ENCODE results near the gene SRC. TPM values are rescaled to one million over a fixed set of nuclear protein-coding genes. Genes with fewer than 3 reads are reported as not detected.

SRC gene
- total RNA-seq, 4 donors from 2014 or later, result 27.5 to 52.2 (median 42.3) TPM

GRCh38 chr20:37303637-37304036 is 42.3 kb upstream of the SRC start:
- H3K36me3 ChIP-seq, result peaks cover 3 to 77% (median 39%) of the 10 kb centered on the region in 4 donors
- 92% methylated on average over 4 of the region's 4 CpGs for WGBS
- H3K4me3 ChIP-seq, result no peak overlapping the region
- no peak overlapping the region for H3K27ac ChIP-seq (replicated peaks in 1 of 4)
- H3K9me3 ChIP-seq, result no peaks in the 10 kb centered on the region
- H3K4me1 ChIP-seq, result peaks cover 0 to 42% (median 31%) of the 10 kb centered on the region in 4 donors
- DNase-seq (ENCODE audit: extremely low spot score), result no peak
- intact Hi-C loops (cut with DNase I), result no loop called here
- TF ChIP-seq POLR2A (IDR thresholded peaks at IDR 0.05; ENCODE audit: low read depth) (no peak), CTCF (IDR thresholded peaks at IDR 0.05) (no peak), EP300 (IDR thresholded peaks at IDR 0.05) (no peak), POLR2AphosphoS5 (IDR thresholded peaks at IDR 0.05) (no peak)
- H3K27me3 ChIP-seq, result no peaks in the 10 kb centered on the region

- Histone ChIP-seq H3K9me3 (no peaks in the 10 kb centered on the region), H3K36me3 (peaks cover 7 to 77% (median 48%) of the 10 kb centered on the region in 4 donors), H3K4me3 (no peak overlapping the region), H3K27ac (replicated peaks in 1 of 4) (no peak overlapping the region), H3K27me3 (no peaks in the 10 kb centered on the region), H3K4me1 (peaks cover 0 to 39% (median 20%) of the 10 kb centered on the region in 4 donors)
- 68% methylated on average over 6 of the region's 6 CpGs for WGBS
- intact Hi-C loops (cut with DNase I), result loop anchor here (5.0 kb wide), 1 partner anchor 37 kb away; no protein-coding TSS in a partner anchor
- no peak for DNase-seq (ENCODE audit: extremely low spot score)
- no peak for TF ChIP-seq POLR2AphosphoS5 (IDR thresholded peaks at IDR 0.05)
Measured at GRCh38 chr20:37305079-37305478, 40.9 kb upstream of the SRC start.

DNA sequence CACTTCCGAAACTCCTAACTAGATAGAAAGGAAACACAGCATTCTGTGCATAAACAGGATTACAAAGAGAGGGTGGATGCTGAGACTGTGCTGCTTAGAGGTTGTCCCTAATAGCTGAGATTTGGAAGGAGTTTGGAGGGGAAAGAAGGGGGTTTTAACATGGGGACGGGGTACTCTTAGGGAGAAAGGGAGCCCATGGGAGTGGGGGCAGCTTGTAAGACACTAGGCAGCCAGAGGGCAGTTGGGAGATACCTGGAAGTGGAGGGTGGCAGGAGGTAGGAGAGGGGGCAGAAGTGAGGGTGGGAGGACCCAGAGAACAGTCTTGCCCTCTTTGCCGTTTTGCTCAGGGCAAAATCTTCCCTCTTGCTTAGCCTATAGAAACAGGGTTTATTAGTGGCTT is 40.1 kb upstream of the SRC start:
- 76% methylated on average over 3 of the region's 3 CpGs for WGBS
- Histone ChIP-seq H3K27me3 (no peaks in the 10 kb centered on the region), H3K4me3 (no peak overlapping the region), H3K4me1 (peaks cover 0 to 44% (median 18%) of the 10 kb centered on the region in 4 donors), H3K27ac (replicated peaks in 1 of 4) (no peak overlapping the region), H3K36me3 (peaks cover 7 to 77% (median 54%) of the 10 kb centered on the region in 4 donors), H3K9me3 (no peaks in the 10 kb centered on the region)
- intact Hi-C loops (cut with DNase I), result loop anchor here (5.0 kb wide), 1 partner anchor 36 kb away; no protein-coding TSS in a partner anchor
- no peak for DNase-seq (ENCODE audit: extremely low spot score)
- TF ChIP-seq CTCF (IDR thresholded peaks at IDR 0.05), result no peak

DNA sequence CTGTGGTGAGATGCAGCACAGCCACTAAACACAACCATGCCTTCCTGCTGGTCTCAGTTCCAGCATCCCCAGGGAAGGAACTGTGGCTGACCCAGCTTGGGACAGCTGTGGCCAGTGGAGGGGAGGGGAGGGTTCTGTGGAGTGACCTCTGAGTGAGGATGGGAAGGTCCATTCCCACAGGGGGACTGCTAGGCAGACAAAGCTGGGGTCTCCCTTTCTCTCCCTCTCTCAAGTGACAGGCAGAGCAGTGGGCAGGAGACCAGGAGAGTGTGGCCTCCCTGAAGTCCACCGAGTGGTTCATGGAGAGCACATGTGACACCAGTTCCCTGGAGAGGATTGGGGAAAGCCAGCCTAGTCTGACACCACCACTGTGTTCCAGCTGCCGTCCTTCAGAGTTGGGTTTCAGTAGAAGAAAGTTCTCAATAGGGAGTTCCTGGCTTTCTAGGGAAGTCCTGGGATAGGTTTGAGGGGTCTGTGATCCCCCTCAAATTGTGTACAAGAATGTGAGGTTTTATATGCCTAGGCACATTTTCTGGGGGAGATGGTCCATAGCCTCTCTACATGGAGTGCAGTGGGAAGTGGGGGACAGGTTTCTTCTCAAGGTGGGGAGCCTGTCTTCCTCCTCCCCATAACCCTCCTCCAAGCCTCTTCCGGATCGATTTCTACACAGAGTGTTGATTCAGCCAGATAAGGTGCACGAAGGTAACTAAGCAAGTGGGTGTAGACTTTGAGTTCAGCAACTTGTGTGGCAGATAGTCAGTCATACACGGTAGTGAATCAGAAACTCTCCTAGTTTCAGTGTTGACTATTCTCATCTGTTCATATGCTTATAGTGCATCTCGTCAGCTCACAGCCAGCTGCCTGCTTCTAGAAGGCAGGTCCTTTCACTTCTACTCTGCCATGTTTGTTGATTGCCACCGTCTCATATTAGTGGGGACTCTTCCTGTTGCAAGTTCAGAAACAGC is 37.6 kb upstream of the SRC start:
- intact Hi-C loops (cut with DNase I), result loop anchor here (5.0 kb wide), 1 partner anchor 34 kb away; no protein-coding TSS in a partner anchor
- Histone ChIP-seq H3K27ac (replicated peaks in 1 of 4) (no peak overlapping the region), H3K36me3 (peaks cover 4 to 56% (median 37%) of the 10 kb centered on the region in 4 donors), H3K4me3 (no peak overlapping the region), H3K27me3 (no peaks in the 10 kb centered on the region), H3K4me1 (peaks cover 8 to 69% (median 40%) of the 10 kb centered on the region in 4 donors), H3K9me3 (no peaks in the 10 kb centered on the region)
- no peak for DNase-seq (ENCODE audit: extremely low spot score)
- WGBS, result 85% methylated on average over 7 of the region's 8 CpGs
- TF ChIP-seq EP300 (IDR thresholded peaks at IDR 0.05), result no peak
- TF ChIP-seq POLR2AphosphoS5 (IDR thresholded peaks at IDR 0.05), result no peak
- no peak for TF ChIP-seq POLR2A (IDR thresholded peaks at IDR 0.05; ENCODE audit: low read depth)
- no peak for TF ChIP-seq CTCF (IDR thresholded peaks at IDR 0.05)

- 96% methylated on average over 6 of the region's 6 CpGs for WGBS
- H3K27me3 ChIP-seq, result no peaks in the 10 kb centered on the region
- H3K36me3 ChIP-seq, result peaks cover 4 to 49% (median 31%) of the 10 kb centered on the region in 4 donors
- no peaks in the 10 kb centered on the region for H3K9me3 ChIP-seq
- H3K4me1 ChIP-seq, result peaks cover 17 to 78% (median 49%) of the 10 kb centered on the region in 4 donors
- no peak overlapping the region for H3K27ac ChIP-seq (replicated peaks in 1 of 4)
- intact Hi-C loops (cut with DNase I), result loop anchor here (5.0 kb wide), 1 partner anchor 33 kb away; no protein-coding TSS in a partner anchor
- TF ChIP-seq CTCF (IDR thresholded peaks at IDR 0.05) (no peak), EP300 (IDR thresholded peaks at IDR 0.05) (no peak), POLR2AphosphoS5 (IDR thresholded peaks at IDR 0.05) (no peak), POLR2A (IDR thresholded peaks at IDR 0.05; ENCODE audit: low read depth) (no peak)
- H3K4me3 ChIP-seq, result no peak overlapping the region
- no peak for DNase-seq (ENCODE audit: extremely low spot score)
Measured at GRCh38 chr20:37309290-37309689, 36.6 kb upstream of the SRC start.

All from esophagus muscularis mucosa (tissue), 4 donors.